Ecto neural progenitor cell (in vitro differentiated cells): Measurements from ENCODE around the gene CCNT1.
"Not testable (repeated sequence)": the region's sequence is repeated elsewhere in the genome, so short reads cannot be mapped to it uniquely, and the experiment has no call there.

Experiments used
- DNase-seq: peaks from one replicate; pipeline ENCODE4 v3.0.0-alpha.2; 2018; ENCODE audit warnings: low spot score

Gene CCNT1

GRCh38 chr12:48716493-48717251 is at the start of gene CCNT1:
TSS of gene CCNT1 (minus strand) at chr12:48716707. CDS start at chr12:48716675, 32 bp downstream.
- DNase-seq = peak; percentile 100

- DNase-seq = no peak
Observed at GRCh38 chr12:48765753-48766162, 49.3 kb upstream of the CCNT1 start.

DNA sequence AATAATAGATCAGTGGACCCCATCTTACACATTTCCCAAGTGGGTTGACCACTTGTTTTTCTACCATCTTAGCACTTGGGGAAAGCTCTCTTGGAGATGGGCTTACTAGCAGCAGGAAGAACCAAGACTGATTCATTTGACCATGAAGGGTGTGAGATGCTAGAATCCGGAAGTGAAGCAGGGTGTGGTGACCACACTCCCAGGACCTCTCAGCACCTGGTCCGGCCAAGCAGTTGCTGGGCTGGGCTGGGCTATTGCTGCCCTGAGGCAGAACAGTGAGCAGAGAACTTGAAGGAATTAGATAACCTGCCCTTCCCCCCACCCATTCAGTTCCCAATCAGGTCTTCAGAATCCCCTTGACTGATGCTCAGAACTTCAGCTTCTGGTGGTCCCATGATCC is 48.0 kb upstream of the CCNT1 start:
- no peak for DNase-seq

DNA sequence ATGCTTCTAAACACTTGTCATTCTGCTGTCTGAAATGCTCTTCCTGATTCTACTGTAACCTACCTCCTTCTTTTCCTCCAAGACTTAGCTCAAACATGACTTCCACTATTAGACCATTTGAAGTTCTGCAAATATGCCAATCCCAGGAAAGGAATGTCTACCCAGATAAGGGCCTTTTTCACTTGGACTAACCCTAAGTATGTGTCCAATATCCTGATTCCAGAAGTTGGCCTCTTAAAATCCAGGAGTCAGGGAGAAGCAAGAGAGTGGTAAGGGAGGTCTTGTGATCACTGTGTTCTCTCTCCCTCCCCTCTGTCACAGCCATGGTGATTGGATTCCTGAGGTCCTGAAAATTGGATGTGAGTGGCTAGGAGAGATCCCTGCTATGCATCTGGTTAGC is 42.2 kb upstream of the CCNT1 start:
- no peak for DNase-seq

GRCh38 chr12:48758186-48758585 is 41.7 kb upstream of the CCNT1 start:
- DNase-seq = no peak

DNA sequence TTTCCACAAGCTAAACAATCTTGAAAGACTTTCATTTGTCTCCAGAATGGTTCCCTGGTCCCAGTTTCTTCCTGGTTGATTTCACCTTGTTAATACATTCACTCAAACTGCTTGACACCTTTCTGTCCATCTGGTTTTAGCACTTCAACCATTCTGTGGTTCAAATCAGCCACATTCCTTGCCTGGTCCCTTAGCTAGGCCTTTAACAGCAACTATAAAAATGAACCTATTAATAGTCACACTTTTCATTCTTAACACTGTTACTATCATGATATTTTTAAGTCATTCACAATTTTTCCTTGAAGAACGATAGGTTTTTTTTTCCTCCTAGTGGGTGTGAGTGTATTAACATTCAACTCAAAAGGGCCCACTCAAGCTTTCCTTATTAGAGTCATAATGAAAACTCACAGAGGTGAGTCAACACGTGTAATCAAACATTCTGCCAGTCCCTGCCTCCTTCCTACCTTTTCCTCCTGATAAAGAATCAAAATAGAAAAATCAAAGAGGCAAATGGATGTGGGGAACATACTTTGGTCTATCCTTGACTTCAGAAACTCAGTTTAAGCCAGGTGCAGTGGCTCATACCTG is 34.4 kb upstream of the CCNT1 start:
- DNase-seq = no peak

GRCh38 chr12:48750215-48750614 is 33.7 kb upstream of the CCNT1 start:
- DNase-seq = no peak

DNA sequence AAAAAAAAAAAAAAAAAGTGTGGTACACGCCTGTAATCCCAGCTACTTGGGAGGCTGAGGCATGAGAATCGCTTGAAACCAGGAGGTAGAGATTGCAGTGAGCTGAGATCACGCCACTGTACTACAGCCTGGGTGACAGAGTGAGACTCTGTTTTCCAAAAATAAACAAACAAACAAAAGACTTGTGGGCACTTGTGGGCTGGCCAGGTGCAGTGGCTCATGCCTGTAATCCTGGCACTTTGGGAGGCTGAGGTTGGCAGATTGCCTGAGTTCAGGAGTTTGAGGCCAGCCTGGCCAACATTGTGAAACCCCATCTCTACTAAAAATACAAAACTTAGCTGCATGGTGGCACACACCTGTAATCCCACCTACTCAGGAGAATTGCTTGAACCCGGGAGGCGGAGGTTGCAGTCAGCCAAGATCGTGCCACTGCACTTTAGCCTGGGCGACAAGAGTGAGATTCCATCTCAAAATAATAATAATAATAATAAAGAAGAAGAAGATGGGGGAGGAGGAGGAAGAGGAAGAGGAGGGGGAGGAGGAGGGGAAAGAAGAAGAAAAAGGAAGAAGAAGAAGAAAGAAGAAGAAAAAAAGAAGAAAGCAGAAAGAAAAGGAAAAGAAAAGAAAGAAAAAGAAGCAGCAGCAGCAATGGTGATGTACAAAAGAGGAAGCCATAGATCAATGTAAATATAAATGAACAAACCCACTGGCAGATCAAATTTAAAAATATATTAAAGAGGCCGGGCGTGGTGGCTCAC is 27.9 kb upstream of the CCNT1 start:
- no peak for DNase-seq

DNA sequence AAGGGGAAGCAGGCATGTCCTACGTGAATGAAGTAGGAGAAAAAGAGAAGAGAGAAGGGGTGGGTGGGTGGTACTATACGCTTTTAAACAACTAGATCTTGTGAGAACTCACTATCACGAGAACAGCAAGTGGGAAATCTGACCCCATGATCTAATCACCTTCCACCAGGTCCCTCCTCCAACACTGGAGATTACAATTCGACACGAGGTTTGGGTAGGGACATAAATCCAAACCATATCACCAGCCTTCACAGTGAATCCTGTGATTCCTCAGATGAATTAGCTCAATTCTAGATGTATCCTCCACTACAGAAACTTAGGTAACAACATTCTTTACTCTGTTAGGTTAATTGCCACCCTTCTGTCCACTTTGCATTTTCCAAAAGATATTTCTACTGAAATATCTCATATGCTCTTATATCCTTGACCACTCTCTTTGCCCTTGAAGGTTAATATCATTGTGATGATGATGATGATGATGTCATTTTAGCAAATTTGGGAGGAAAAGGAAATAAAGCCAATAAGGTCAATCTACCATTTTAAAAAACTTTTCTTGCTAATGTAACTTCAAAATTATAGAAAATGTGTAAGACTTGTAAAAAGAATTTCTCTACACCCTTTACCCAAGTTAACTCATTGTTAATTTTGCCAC is 23.2 kb upstream of the CCNT1 start:
- DNase-seq = no peak

GRCh38 chr12:48736456-48736855 is 19.9 kb upstream of the CCNT1 start:
- DNase-seq = no peak

GRCh38 chr12:48728807-48729206 is 12.3 kb upstream of the CCNT1 start:
- no peak for DNase-seq

DNA sequence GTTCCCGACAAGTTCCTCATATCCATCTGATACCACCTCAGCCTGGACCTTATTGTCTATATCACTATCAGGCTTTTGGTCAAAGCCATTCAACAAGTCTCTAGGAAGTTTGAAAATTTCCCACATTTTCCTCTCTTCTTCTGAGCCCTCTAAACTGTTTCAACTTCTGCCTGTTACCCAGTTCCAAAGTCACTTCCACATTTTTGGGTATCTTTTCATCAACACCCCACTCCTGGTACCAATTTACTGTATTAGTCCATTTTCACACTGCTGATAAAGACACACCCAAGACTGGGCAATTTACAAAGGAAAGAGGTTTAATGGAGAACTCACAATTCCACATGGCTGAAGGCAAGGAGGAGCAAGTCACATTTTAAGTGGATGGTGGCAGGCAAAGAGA is 4.2 kb upstream of the CCNT1 start:
- not testable (repeated sequence) for DNase-seq

DNA sequence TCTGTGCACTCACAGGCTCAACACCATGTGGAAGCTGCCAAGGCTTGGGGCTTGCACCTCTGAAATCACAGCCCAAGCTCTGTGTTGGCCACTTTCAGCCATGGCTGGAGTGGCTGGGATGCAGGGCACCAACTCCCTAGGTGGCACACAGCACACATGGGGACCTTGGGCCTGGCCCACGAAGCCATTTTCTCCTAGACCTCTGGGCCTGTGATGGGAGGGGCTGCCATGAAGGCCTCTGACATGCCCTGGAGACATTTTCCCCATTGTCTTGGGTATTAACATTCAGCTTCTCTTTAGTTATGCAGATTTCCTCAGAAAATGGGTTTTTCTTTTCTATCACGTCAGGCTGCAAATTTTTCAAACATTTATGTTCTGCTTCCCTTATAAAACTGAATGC is 3.7 kb upstream of the CCNT1 start:
- not testable (repeated sequence) for DNase-seq

GRCh38 chr12:48719002-48719401 is 2.5 kb upstream of the CCNT1 start:
- not testable (repeated sequence) for DNase-seq

DNA sequence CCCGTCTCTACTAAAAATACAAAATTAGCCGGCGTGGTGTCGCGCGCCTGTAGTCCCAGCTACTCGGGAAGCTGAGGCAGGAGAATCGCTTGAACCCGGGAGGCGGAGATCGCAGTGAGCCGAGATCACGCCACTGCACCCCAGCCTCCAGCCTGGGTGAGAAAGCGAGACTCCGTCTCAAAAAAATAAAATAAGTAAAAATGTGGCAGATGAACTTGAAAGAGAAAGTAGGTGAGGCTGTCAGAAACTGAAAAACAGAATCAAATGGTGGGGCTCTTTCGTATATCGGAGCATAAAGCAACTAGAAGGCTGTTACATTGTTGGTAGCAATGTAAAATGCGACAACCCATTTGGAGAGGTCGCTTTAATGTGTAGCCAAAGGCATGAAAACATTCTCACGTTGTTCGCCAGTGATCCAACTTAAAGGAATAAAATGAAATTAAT is 767 bp upstream of the CCNT1 start:
- DNase-seq = no peak

GRCh38 chr12:48716168-48716492 is 377 bp downstream of the CCNT1 start:
- no peak for DNase-seq

GRCh38 chr12:48712209-48712608 is 4.3 kb downstream of the CCNT1 start:
- no peak for DNase-seq

DNA sequence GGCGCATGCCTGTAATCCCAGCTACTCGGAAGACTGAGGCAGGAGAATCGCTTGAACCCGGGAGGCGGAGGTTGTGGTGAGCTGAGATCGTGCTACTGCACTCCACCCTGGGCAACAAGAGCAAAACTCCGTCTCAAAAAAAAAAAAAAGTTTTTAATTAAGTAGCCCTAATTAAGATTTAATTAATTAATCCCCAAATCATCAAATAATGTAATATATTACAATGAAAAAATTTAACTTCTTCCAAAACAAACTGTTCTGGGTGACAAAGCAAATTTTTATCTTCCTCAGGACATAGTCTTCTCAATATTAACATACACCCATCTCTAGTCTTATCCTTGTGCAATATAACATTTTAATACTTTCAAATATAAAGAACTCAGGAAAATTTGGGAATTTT is 17.7 kb downstream of the CCNT1 start:
- DNase-seq = not testable (repeated sequence)

GRCh38 chr12:48696626-48697025 is 19.9 kb downstream of the CCNT1 start:
- DNase-seq = no peak

DNA sequence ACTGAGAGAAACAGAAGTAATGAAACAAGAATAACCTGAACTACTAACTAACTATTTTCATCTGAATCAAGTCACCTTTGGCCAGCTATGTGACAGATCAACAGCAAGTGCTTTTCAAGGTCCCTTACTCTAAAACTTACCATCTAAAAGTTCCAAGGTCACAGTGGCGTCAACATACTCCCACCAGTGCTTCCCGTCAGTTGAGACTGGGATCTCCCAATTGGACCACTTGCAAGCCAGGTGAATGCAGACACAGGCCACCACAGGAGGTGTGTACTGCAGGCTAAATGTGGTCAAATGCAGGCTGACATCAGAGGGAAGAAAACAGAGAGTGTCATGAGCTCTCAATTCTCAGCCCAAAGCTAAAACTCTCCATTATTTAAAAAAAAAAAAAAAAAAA is 20.6 kb downstream of the CCNT1 start:
- no peak for DNase-seq

GRCh38 chr12:48694038-48694437 is 22.5 kb downstream of the CCNT1 start:
- no peak for DNase-seq

- no peak for DNase-seq
Observed at GRCh38 chr12:48693572-48693971, 22.9 kb downstream of the CCNT1 start.
